HepG2 (cell line): ENCODE data around the gene UACA. TPM values are rescaled to one million over a fixed set of nuclear protein-coding genes. Genes with fewer than 3 reads are reported as not detected.

Experiments
- ATAC-seq: fragments of 200-7000 bp; cut with Tn5 transposase; 3 replicates; pipeline ENCODE4 v1.9.1; 2020; ENCODE audit warnings: mild to moderate bottlenecking, moderate library complexity
- BruUV-seq: library from RNA; stranded (reverse); fragments of 400-500 nt; replicated peaks from 2 replicates; lab custom pipeline; 2021; lab: Mats Ljungman, UMichigan
- CTCF ChIA-PET: fragments of 300-600 bp; formaldehyde crosslinking; extraction: SDS; loops from one replicate; lab custom pipeline; 2021; ENCODE audit warnings: low total read pairs, inconsistent platforms, low intra/inter-chr PET ratio; lab: Yijun Ruan, JAX
- POLR2A ChIA-PET: fragments of 350-600 bp; sonication (Branson Sonifier 250); formaldehyde crosslinking; loops from one replicate; lab custom pipeline; 2020; ENCODE audit warnings: antibody characterized with exemption, inconsistent platforms; lab: Yijun Ruan, JAX
- DNase-seq: peaks from one replicate; pipeline ENCODE4 v3.0.0-alpha.2; 2015; ENCODE audit warnings: low spot score
- FAIRE-seq: peaks from 3 replicates; lab custom pipeline; 2011; peaks lifted over from hg19 to GRCh38; lab: Jason Lieb, UNC
- H2AFZ ChIP-seq: one replicate; pipeline ENCODE4 v1.6.1; 2011; ENCODE audit warnings: low read length, inconsistent platforms
- H3K27ac ChIP-seq: fragments of 300-600 bp; 3 replicates; pipeline ENCODE4 v1.8.0; 2011; ENCODE audit warnings: mixed run types, mild to moderate bottlenecking, mixed read lengths, low read length, inconsistent platforms; ENCODE audit not compliant: insufficient read depth; ENCODE audit errors: extremely low read length
- H3K27me3 ChIP-seq, 2 experiments: fragments of 200-600 bp in 1 of 2; 2 replicates in 1 of 2; 3 replicates in 1 of 2; pipeline versions ENCODE4 v1.6.0 to v1.8.0; 2011; ENCODE audit warnings: low read length in 2 of 2, mild to moderate bottlenecking in 2 of 2, moderate library complexity in 2 of 2, inconsistent platforms in 1 of 2; ENCODE audit not compliant: insufficient read depth in 2 of 2, control insufficient read depth in 1 of 2
- H3K36me3 ChIP-seq, 2 experiments: fragments of 200-600 bp in 1 of 2; replicated peaks in 1 of 2; 2 replicates in 1 of 2; 3 replicates in 1 of 2; pipeline versions ENCODE4 v1.5.1 to v1.8.0; 2011; ENCODE audit warnings: low read length in 2 of 2, inconsistent platforms in 1 of 2; ENCODE audit not compliant: insufficient read depth in 2 of 2, control insufficient read depth in 1 of 2
- H3K4me1 ChIP-seq: 2 replicates; pipeline ENCODE4 v1.5.1; 2012; ENCODE audit warnings: low read length, inconsistent platforms; ENCODE audit not compliant: insufficient read depth
- H3K4me2 ChIP-seq: 2 replicates; pipeline ENCODE4 v1.6.0; 2011; ENCODE audit warnings: low read depth, low read length, inconsistent platforms
- H3K4me3 ChIP-seq, 3 experiments: fragments of 200-600 bp in 1 of 3; sonication (generic), shearing (Covaris generic) in 1 of 3; replicated peaks in 1 of 3; 2 replicates each; pipeline ENCODE4 v1.5.1; 2011 to 2016; ENCODE audit warnings: low read length in 3 of 3, inconsistent platforms in 2 of 3, low read depth in 2 of 3, mild to moderate bottlenecking in 2 of 3, control low read depth in 1 of 3, mixed read lengths in 1 of 3; ENCODE audit not compliant: insufficient read depth in 1 of 3
- H3K79me2 ChIP-seq: one replicate; pipeline ENCODE4 v1.6.1; 2011; ENCODE audit warnings: low read length, inconsistent platforms; ENCODE audit not compliant: insufficient read depth
- H3K9ac ChIP-seq: 2 replicates; pipeline ENCODE4 v1.6.0; 2011; ENCODE audit warnings: mild to moderate bottlenecking, low read depth, low read length, inconsistent platforms; ENCODE audit not compliant: insufficient read depth
- H3K9me3 ChIP-seq: 2 replicates; pipeline ENCODE4 v1.5.1; 2012; ENCODE audit warnings: mild to moderate bottlenecking, low read length
- H4K20me1 ChIP-seq: 2 replicates; pipeline ENCODE4 v1.6.0; 2011; ENCODE audit warnings: inconsistent platforms, mild to moderate bottlenecking, low read length, moderate library complexity; ENCODE audit not compliant: insufficient read depth
- EHMT2 ChIP-seq: fragments of 200-600 bp; sonication (generic); IDR thresholded peaks from 2 replicates; pipeline ENCODE4 v1.7.0; 2017; ENCODE audit warnings: antibody characterized with exemption, low read depth, low read length, borderline replicate concordance
- ERF ChIP-seq: IDR thresholded peaks from 2 replicates; pipeline ENCODE4 v1.6.1; 2018; ENCODE audit warnings: missing biosample characterization, missing genetic modification reagents
- ETV5 ChIP-seq: IDR thresholded peaks from 2 replicates; pipeline ENCODE4 v1.6.1; 2018; ENCODE audit warnings: missing biosample characterization, missing genetic modification reagents, inconsistent platforms, borderline replicate concordance
- GFI1 ChIP-seq: sonication (generic); formaldehyde crosslinking; IDR thresholded peaks from 2 replicates; pipeline ENCODE4 v1.5.0; 2020; ENCODE audit warnings: missing genetic modification reagents, mild to moderate bottlenecking, borderline replicate concordance
- HMG20A ChIP-seq: IDR thresholded peaks from 2 replicates; pipeline ENCODE4 v1.6.1; 2016; ENCODE audit warnings: borderline replicate concordance
- HMG20B ChIP-seq: conservative IDR thresholded peaks from 2 replicates; pipeline ENCODE4 v1.6.1; 2016; ENCODE audit warnings: missing genetic modification reagents, missing compliant biosample characterization
- KLF9 ChIP-seq: IDR thresholded peaks from 2 replicates; pipeline ENCODE4 v1.6.1; 2016; ENCODE audit warnings: low read depth
- KMT2B ChIP-seq: IDR thresholded peaks from 2 replicates; pipeline ENCODE4 v1.6.1; 2016; ENCODE audit warnings: missing genetic modification reagents, missing compliant biosample characterization
- MBD4 ChIP-seq: IDR thresholded peaks from 2 replicates; pipeline ENCODE4 v1.6.1; 2012; ENCODE audit warnings: low read length, inconsistent platforms, borderline replicate concordance
- NFIC ChIP-seq: IDR thresholded peaks from 2 replicates; pipeline ENCODE4 v1.6.1; 2012; ENCODE audit warnings: mild to moderate bottlenecking, low read length, inconsistent platforms
- PHF21A ChIP-seq: sonication (generic); formaldehyde crosslinking; IDR thresholded peaks from 2 replicates; pipeline ENCODE4 v1.5.0; 2020; ENCODE audit warnings: mild to moderate bottlenecking, missing genetic modification reagents
- PITX1 ChIP-seq: sonication (generic); formaldehyde crosslinking; IDR thresholded peaks from 2 replicates; pipeline ENCODE4 v1.5.1; 2020; ENCODE audit warnings: mild to moderate bottlenecking, missing genetic modification reagents
- TBL1XR1 ChIP-seq: fragments of 150-350 bp; IDR thresholded peaks from 2 replicates; pipeline ENCODE4 v1.6.1; 2014; ENCODE audit warnings: borderline replicate concordance, low read length; ENCODE audit not compliant: partially characterized antibody
- ZBTB7B ChIP-seq: sonication (generic); formaldehyde crosslinking; IDR thresholded peaks from 2 replicates; pipeline ENCODE4 v1.4.0; 2020; ENCODE audit warnings: missing genetic modification reagents
- ZMAT3 ChIP-seq: sonication (generic); formaldehyde crosslinking; conservative IDR thresholded peaks from 2 replicates; pipeline ENCODE4 v1.7.0; 2021; ENCODE audit warnings: missing genetic modification reagents
- ZNF841 ChIP-seq: sonication (generic); formaldehyde crosslinking; IDR thresholded peaks from 2 replicates; pipeline ENCODE4 v1.8.1; 2023; ENCODE audit warnings: missing genetic modification reagents, borderline replicate concordance
- ZSCAN31 ChIP-seq: sonication (generic); formaldehyde crosslinking; IDR thresholded peaks from 2 replicates; pipeline ENCODE4 v1.5.0; 2020; ENCODE audit warnings: low read depth, mild to moderate bottlenecking, missing genetic modification reagents
- WGBS: methylation state at CpG from one replicate; pipeline ENCODE4 v1.1.6; 2017; ENCODE audit warnings: low lambda C conversion rate; 5-methylcytosine and 5-hydroxymethylcytosine counted together
- in situ Hi-C: cut with HindIII; loops from 2 replicates; pipeline ENCODE4 v1.10.0; 2017; ENCODE audit warnings: low pct_unique_long_range_greater_than_20kb; ENCODE audit not compliant: extremely low pct_ligation_motif_present
- intact Hi-C: fragments of 100-400 bp; cut with micrococcal nuclease; formaldehyde crosslinking; loops from one replicate; pipeline ENCODE4 v1.10.0; 2022; ENCODE audit not compliant: unreplicated experiment
- polyA plus RNA-seq, 8 experiments: library from polyadenylated mRNA; depleted of rRNA in 3 of 8; stranded (reverse) in 7 of 8; unstranded in 1 of 8; fragments of >200 nt; fragmentation: Illumina TruSeq in 4 of 8; extraction: Trizol in 4 of 8; gene quantifications; 2 replicates each; pipeline versions ENCODE4 v1.2.1 to v1.2.3, GENCODE V29; 2011 to 2016; ENCODE audit warnings: low read depth in 4 of 8, missing spikeins in 1 of 8, mixed read lengths in 1 of 8; ENCODE audit not compliant: insufficient read depth in 1 of 8
- total RNA-seq, 5 experiments: library from RNA; depleted of rRNA; stranded (reverse); fragments of >200 nt; fragmentation: Illumina TruSeq; extraction: Trizol; gene quantifications; 2 replicates each; pipeline ENCODE4 v1.2.3, GENCODE V29; 2016; ENCODE audit warnings: low read depth in 1 of 5
- TF ChIP-seq, protein P1 (sequence below): IDR thresholded peaks from 2 replicates; pipeline ENCODE4 v1.4.0; 2020; ENCODE audit warnings: mild to moderate bottlenecking, missing genetic modification reagents
- TF ChIP-seq, protein P2 (sequence below): sonication (generic); formaldehyde crosslinking; conservative IDR thresholded peaks from 2 replicates; pipeline ENCODE4 v1.4.0; 2020; ENCODE audit warnings: missing genetic modification reagents

Gene UACA
- total and polyA plus RNA-seq, 2 of the 13 experiments (the other 11 are each of a cell fraction or from before 2014, with no cell fraction given) = 17.8 to 39.2 TPM

DNA sequence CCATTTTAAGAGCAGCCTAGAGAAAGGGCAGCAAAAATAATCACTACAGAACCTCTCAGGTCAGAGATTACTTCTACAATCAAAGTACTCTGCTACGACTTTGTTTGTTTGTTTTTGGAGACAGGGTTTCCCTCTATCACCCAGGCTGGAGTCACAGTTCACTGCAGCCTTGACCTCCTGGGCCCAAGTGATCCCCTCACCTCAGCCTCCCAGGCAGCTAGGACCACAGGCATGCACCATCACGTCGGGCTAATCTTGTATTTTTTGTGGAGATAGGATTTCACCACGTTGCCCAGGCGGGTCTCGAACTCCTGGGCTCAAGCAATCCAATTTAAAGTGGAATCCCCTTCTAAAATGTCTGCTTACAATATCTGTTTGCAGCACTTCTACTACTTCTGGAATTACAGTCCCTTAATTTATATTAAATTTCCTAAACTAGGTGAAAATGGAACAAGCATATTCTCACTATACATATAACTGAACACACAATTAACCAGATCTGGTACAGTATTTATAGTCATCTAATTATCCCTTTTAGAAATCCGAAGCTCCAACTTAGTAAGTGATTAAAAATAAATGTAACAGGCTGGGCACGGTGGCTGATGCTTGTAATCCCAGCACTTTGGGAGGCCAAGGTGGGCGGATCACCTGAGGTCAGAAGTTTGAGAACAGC lies 4.4 kb downstream of the UACA start:
- 27% methylated on average over 9 of the region's 9 CpGs for WGBS
- peaks cover 53% of the 10 kb centered on the region for H3K4me1 ChIP-seq
- H3K4me2 ChIP-seq = peak overlapping the region; percentile 43
- peaks cover 45% of the 10 kb centered on the region for H3K79me2 ChIP-seq
- peak overlapping the region in 2 of 3 experiments; percentile 1 to 4; a peak in 1 of 6 replicates for H3K4me3 ChIP-seq
- in situ Hi-C loops = no loop called here
- FAIRE-seq (peak; percentile 99), DNase-seq (peak; percentile 88), ATAC-seq (peak; percentile 29)
- no peaks in the 10 kb centered on the region for H4K20me1 ChIP-seq
- H3K27ac ChIP-seq = peak overlapping the region; percentile 52
- H3K27me3 ChIP-seq = no peaks in the 10 kb centered on the region; a peak in 2 of 5 replicates
- H3K36me3 ChIP-seq = no peaks in the 10 kb centered on the region
- no peaks in the 10 kb centered on the region for H3K9me3 ChIP-seq
- H3K9ac ChIP-seq = no peak overlapping the region; the same call in 1 of the 2 replicates
- POLR2A ChIA-PET = no interaction called here
- no peak overlapping the region for H2AFZ ChIP-seq
- intact Hi-C loops = no loop called here
- CTCF ChIA-PET = no interaction called here
- BruUV-seq = no TSS peak
- TF ChIP-seq GFI1 (CRISPR knock-in tag) = peak; percentile 97
- peak; percentile 91 for TF ChIP-seq PITX1
- peak; percentile 90 for TF ChIP-seq HMG20A (CRISPR knock-in tag)
- peak; percentile 91 for TF ChIP-seq HMG20B (CRISPR knock-in tag)
- TF ChIP-seq ZBTB7B (CRISPR knock-in tag) = peak; percentile 68; the same call in 1 of the 2 replicates
- no peak for TF ChIP-seq KLF9 (CRISPR knock-in tag)
- TF ChIP-seq, protein P1, sequence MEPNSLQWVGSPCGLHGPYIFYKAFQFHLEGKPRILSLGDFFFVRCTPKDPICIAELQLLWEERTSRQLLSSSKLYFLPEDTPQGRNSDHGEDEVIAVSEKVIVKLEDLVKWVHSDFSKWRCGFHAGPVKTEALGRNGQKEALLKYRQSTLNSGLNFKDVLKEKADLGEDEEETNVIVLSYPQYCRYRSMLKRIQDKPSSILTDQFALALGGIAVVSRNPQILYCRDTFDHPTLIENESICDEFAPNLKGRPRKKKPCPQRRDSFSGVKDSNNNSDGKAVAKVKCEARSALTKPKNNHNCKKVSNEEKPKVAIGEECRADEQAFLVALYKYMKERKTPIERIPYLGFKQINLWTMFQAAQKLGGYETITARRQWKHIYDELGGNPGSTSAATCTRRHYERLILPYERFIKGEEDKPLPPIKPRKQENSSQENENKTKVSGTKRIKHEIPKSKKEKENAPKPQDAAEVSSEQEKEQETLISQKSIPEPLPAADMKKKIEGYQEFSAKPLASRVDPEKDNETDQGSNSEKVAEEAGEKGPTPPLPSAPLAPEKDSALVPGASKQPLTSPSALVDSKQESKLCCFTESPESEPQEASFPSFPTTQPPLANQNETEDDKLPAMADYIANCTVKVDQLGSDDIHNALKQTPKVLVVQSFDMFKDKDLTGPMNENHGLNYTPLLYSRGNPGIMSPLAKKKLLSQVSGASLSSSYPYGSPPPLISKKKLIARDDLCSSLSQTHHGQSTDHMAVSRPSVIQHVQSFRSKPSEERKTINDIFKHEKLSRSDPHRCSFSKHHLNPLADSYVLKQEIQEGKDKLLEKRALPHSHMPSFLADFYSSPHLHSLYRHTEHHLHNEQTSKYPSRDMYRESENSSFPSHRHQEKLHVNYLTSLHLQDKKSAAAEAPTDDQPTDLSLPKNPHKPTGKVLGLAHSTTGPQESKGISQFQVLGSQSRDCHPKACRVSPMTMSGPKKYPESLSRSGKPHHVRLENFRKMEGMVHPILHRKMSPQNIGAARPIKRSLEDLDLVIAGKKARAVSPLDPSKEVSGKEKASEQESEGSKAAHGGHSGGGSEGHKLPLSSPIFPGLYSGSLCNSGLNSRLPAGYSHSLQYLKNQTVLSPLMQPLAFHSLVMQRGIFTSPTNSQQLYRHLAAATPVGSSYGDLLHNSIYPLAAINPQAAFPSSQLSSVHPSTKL (CRISPR knock-in tag) = peak; percentile 93
- TF ChIP-seq PHF21A (CRISPR knock-in tag) = peak; percentile 84
- TF ChIP-seq ZNF841 (CRISPR knock-in tag) = no peak
- no peak for TF ChIP-seq EHMT2
- TF ChIP-seq KMT2B = peak; percentile 43; the same call in 1 of the 2 replicates
- peak; percentile 18; the same call in 1 of the 2 replicates for TF ChIP-seq NFIC
- TF ChIP-seq TBL1XR1 = peak; percentile 44
- TF ChIP-seq ZSCAN31 (CRISPR knock-in tag) = 0 out of 2 replicates have a peak, but pooled peaks have one; percentile 52
- 0 out of 2 replicates have a peak, but pooled peaks have one; percentile 18 for TF ChIP-seq ZMAT3 (CRISPR knock-in tag)
- TF ChIP-seq ETV5 = peak; percentile 42; the same call in 1 of the 2 replicates
- TF ChIP-seq, protein P2, sequence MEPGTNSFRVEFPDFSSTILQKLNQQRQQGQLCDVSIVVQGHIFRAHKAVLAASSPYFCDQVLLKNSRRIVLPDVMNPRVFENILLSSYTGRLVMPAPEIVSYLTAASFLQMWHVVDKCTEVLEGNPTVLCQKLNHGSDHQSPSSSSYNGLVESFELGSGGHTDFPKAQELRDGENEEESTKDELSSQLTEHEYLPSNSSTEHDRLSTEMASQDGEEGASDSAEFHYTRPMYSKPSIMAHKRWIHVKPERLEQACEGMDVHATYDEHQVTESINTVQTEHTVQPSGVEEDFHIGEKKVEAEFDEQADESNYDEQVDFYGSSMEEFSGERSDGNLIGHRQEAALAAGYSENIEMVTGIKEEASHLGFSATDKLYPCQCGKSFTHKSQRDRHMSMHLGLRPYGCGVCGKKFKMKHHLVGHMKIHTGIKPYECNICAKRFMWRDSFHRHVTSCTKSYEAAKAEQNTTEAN (CRISPR knock-in tag) = 0 out of 2 replicates have a peak, but pooled peaks have one; percentile 24
- peak; percentile 53; the same call in 1 of the 2 replicates for TF ChIP-seq ERF (CRISPR knock-in tag)
- no peak for TF ChIP-seq MBD4
